ENCODE data around the gene MOB2.
"Not testable (repeated sequence)": the region's sequence is repeated elsewhere in the genome, so short reads cannot be mapped to it uniquely, and the experiment has no call there.

MOB2 gene

GRCh38 chr11:1518301-1518700 is 31.7 kb upstream of the MOB2 start:
- no peak for DNase-seq (ENCODE audit: low read depth)

- no peak for DNase-seq (ENCODE audit: low read depth)
These were observed 30.8 kb upstream of the MOB2 start for GRCh38 chr11:1517117-1518005.

GRCh38 chr11:1516273-1517067 is 29.9 kb upstream of the MOB2 start:
- DNase-seq (ENCODE audit: low read depth): peak; percentile 39

GRCh38 chr11:1515082-1516060 is 28.8 kb upstream of the MOB2 start:
- DNase-seq (ENCODE audit: low read depth): peak; percentile 43

GRCh38 chr11:1514336-1515061 is 27.9 kb upstream of the MOB2 start:
- DNase-seq (ENCODE audit: low read depth): no peak

GRCh38 chr11:1513326-1514296 is 27.0 kb upstream of the MOB2 start:
- DNase-seq (ENCODE audit: low read depth): no peak

GRCh38 chr11:1512531-1513258 is 26.1 kb upstream of the MOB2 start:
- DNase-seq (ENCODE audit: low read depth): not testable (repeated sequence)

GRCh38 chr11:1511937-1512496 is 25.4 kb upstream of the MOB2 start:
- no peak for DNase-seq (ENCODE audit: low read depth)

GRCh38 chr11:1510928-1511327 is 24.3 kb upstream of the MOB2 start:
- DNase-seq (ENCODE audit: low read depth): no peak

- DNase-seq (ENCODE audit: low read depth): not testable (repeated sequence)
These were observed 23.8 kb upstream of the MOB2 start for GRCh38 chr11:1510351-1510750.

- no peak for DNase-seq (ENCODE audit: low read depth)
These were observed 23.2 kb upstream of the MOB2 start for GRCh38 chr11:1509626-1510255.

- no peak for DNase-seq (ENCODE audit: low read depth)
These were observed 22.4 kb upstream of the MOB2 start for GRCh38 chr11:1508986-1509385.

- no peak for DNase-seq (ENCODE audit: low read depth)
These were observed 21.9 kb upstream of the MOB2 start for GRCh38 chr11:1508491-1508891.

- DNase-seq (ENCODE audit: low read depth): no peak
These were observed 21.0 kb upstream of the MOB2 start for GRCh38 chr11:1507381-1508140.

- DNase-seq (ENCODE audit: low read depth): no peak
These were observed 20.4 kb upstream of the MOB2 start for GRCh38 chr11:1506981-1507380.

- no peak for DNase-seq (ENCODE audit: low read depth)
These were observed 18.9 kb upstream of the MOB2 start for GRCh38 chr11:1505480-1505879.

- no peak for DNase-seq (ENCODE audit: low read depth)
These were observed 18.2 kb upstream of the MOB2 start for GRCh38 chr11:1504581-1505290.
